IPS-18a (cell line): ENCODE results near the gene DHCR24.

Source experiments
- H3K27ac ChIP-seq: one replicate; pipeline ENCODE4 v1.5.1; 2013; ENCODE audit warnings: low read length
- H3K27me3 ChIP-seq: one replicate; pipeline ENCODE4 v1.6.1; 2013; ENCODE audit warnings: mild to moderate bottlenecking, low read length; ENCODE audit not compliant: control insufficient read depth, insufficient read depth
- H3K36me3 ChIP-seq: one replicate; pipeline ENCODE4 v1.6.1; 2013; ENCODE audit warnings: low read depth, low read length; ENCODE audit not compliant: control insufficient read depth
- H3K4me1 ChIP-seq: one replicate; pipeline ENCODE4 v1.6.1; 2013; ENCODE audit warnings: low read depth, low read length; ENCODE audit not compliant: control insufficient read depth
- H3K4me3 ChIP-seq: one replicate; pipeline ENCODE4 v1.5.1; 2013; ENCODE audit warnings: low read length
- H3K9ac ChIP-seq: one replicate; pipeline ENCODE4 v1.6.1; 2013; ENCODE audit warnings: mild to moderate bottlenecking, low read length, moderate library complexity
- H3K9me3 ChIP-seq: one replicate; pipeline ENCODE4 v1.6.1; 2013; ENCODE audit warnings: low read depth, low read length; ENCODE audit not compliant: control insufficient read depth

Gene DHCR24

DNA sequence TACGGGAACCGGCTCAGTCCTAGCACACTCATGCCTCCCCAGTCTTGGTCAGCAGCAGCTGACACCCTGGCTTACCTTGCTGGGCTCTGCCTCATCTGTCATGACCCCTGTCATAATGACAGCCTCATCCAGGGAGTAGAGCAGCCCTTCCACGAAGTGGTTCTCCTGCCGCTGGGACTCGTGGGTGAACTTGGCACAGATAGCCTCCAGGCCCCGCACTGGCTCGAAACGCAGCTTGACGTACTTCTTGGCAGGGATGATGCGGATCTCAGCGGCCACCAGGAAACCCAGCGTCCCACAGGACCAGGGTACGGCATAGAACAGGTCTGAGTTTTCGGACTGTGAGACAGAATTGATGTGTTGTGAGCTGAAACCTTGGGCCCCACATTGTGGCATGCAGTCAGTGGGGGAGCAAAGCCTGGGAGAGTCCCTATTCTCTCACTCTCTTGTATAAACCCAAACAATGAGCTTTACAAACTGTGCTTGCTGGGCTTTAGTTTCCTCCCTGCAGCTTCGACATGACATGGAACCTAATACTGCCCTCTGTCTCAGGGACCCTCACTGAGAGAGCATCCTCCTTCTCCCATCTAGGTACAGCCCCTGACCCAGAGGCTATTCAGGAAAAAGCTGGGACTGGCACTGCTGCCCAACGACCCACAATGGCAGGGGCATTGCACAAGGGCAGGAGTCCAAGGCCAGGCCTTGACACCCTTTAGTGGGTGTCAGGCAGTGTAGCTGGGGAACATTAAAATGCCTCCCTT lies 15.5 kb downstream of the DHCR24 start:
- Histone ChIP-seq H3K9me3 (no peaks in the 10 kb centered on the region), H3K27me3 (no peaks in the 10 kb centered on the region), H3K9ac (no peak overlapping the region), H3K36me3 (peaks cover 97% of the 10 kb centered on the region), H3K27ac (no peak overlapping the region), H3K4me3 (no peak overlapping the region), H3K4me1 (no peaks in the 10 kb centered on the region)

DNA sequence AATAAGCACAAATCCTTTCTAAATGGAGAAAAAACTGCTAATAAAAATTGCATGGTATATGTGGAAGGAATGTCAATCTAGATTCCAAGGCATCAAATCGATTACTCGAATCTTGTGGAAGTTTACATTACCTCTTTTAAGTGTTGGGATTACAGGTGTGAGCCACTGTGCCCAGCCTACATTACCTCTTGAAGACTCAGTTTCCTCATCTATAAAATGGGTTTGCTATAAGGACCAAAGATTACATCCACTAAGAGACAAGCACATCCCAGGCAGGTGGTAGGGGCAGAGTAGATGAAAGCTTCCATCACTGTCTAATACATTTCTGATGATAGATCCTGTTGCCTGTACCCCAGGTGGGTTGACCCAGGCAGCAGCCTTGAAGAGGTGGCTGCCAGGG lies 16.1 kb downstream of the DHCR24 start:
- no peak overlapping the region for H3K9ac ChIP-seq
- no peaks in the 10 kb centered on the region for H3K27me3 ChIP-seq
- no peaks in the 10 kb centered on the region for H3K9me3 ChIP-seq
- no peak overlapping the region for H3K27ac ChIP-seq
- no peaks in the 10 kb centered on the region for H3K4me1 ChIP-seq
- H3K36me3 ChIP-seq = peaks cover 97% of the 10 kb centered on the region
- no peak overlapping the region for H3K4me3 ChIP-seq

DNA sequence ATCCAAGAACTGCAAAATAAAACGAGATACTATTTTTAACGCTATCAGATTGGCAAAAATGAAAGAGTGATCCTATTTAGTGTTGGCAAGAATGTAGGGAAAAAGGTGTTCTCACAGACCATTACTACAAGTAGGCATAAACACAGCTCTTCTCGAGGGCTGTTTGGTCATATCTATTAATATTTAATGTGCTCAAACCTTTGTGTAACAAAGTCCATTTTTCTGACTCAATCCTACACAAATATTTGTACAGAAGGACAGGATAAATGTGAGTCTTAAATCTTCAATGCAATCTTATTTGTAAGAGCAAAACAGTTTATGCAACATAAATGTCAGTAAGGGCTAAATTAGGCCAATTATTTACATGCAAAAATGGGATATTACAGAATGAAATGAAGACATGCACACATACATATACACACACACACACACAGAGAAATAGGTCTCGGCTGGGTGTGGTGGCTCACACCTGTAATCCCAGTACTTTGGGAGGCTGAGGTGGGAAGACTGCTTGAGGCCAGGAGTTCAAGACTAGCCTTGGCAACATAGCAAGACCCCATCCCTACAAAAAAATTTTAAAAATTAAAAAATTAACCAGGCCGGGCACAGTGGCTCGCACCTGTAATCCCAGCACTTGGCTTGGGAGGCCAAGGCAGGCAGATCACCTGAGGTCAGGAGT lies 17.7 kb downstream of the DHCR24 start:
- no peak overlapping the region for H3K27ac ChIP-seq
- H3K36me3 ChIP-seq = peaks cover 97% of the 10 kb centered on the region
- no peaks in the 10 kb centered on the region for H3K9me3 ChIP-seq
- no peak overlapping the region for H3K9ac ChIP-seq
- no peak overlapping the region for H3K4me3 ChIP-seq
- no peaks in the 10 kb centered on the region for H3K27me3 ChIP-seq
- H3K4me1 ChIP-seq = no peaks in the 10 kb centered on the region

DNA sequence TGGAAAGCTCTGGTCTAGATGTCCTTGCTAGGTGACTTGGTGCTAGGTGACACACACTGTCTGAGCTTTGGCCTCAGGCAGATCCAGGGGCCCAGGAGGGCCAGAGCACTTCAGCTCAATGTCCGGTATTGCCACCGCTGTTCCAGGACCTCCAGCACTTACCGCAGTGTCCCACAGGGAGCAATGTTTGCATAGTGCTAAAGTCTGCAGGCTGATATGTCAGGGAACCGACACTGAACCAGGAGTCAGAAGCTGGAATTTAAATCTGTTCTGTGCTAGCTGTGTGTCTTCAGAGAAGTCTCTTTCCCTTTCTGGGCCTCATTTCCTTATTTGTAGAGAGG lies 19.3 kb downstream of the DHCR24 start:
- Histone ChIP-seq H3K4me3 (no peak overlapping the region), H3K9me3 (no peaks in the 10 kb centered on the region), H3K9ac (no peak overlapping the region), H3K27me3 (no peaks in the 10 kb centered on the region), H3K36me3 (peaks cover 97% of the 10 kb centered on the region), H3K27ac (no peak overlapping the region), H3K4me1 (no peaks in the 10 kb centered on the region)

DNA sequence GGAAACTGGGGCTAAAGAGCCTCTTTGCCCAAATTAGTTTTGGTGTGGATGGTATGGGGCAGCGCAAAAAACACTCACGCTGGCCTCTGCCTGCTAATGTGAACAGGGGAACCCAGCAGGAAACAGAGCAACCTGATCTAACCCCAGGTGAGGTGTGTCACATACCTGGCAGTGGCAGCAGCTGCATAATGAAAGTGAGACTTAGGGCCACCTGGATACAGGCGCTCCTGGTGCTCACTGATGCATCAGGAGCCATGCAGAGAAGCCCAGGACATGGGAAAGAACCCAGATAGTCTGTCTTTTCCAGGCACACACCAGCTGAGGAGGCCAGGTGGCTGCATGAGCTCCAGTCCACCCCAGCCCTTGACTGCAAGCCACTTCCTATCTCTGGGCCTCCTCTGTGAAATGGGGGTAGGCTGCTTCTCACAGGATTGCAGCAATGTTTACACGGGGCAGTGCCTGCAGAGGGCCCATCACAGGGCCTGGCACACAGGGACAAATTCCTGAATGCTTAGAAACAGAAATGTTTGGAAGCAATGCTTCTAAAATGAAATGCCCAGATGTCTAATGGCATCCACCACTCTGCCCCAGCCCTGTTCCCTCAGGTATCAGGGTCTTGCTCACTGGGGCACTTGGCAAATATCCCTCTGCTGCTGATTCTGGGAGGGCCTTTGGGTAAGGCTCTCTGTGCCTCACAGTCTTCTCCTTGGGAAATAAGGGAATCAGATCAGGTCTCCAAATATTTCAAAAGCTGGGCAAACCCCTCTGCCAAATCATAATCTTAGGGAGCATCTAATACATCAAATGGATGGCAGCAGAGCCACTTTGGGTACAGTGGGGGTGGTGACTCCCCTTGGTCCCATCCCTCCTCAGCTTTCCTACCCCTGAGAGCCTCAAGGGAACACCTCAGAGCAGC lies 19.9 kb downstream of the DHCR24 start:
- H3K9ac ChIP-seq = no peak overlapping the region
- H3K36me3 ChIP-seq = peaks cover 97% of the 10 kb centered on the region
- no peaks in the 10 kb centered on the region for H3K27me3 ChIP-seq
- H3K9me3 ChIP-seq = no peaks in the 10 kb centered on the region
- no peak overlapping the region for H3K4me3 ChIP-seq
- H3K27ac ChIP-seq = no peak overlapping the region
- H3K4me1 ChIP-seq = no peaks in the 10 kb centered on the region

DNA sequence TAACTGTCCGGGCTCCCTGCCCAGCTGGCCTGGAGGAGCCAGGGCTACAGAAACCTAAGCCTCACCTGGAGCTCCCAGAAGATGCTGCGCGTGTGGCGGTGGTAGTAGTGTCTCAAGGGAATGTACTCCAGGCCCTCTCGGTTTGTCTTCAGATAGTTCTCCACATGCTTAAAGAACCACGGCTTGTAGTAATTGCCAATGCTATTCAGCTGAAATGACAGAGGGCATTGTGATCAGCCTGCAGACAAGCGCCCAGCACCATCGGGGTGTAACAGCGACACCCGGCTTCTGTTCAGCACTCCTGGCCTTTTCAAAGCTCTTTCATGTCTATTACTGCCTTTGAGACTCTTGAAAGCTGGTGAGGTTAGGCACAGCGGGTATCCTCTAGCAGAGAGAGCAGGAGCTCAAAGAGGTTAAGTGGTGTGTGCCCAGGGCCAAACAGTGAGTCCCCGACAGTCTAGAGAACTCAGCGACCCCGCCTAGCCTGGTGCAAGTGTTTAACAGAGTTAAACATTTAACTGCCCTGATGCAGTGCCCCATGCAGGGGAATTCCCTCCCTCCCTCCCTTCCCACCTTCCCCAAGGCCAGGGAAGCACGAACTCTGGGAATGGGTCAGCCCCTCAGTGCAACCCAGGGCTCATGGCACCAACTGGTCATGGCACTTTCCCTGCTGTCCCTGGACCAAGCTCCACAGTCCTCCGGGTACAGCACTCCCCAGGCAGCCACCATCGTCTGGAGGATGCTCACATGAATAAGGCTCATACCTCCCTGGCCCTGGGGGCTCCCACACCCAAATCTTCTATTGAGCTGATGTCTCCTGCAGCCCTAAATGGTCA lies 21.5 kb downstream of the DHCR24 start:
- H3K36me3 ChIP-seq = peaks cover 94% of the 10 kb centered on the region
- H3K4me1 ChIP-seq = no peaks in the 10 kb centered on the region
- no peak overlapping the region for H3K4me3 ChIP-seq
- no peaks in the 10 kb centered on the region for H3K9me3 ChIP-seq
- no peak overlapping the region for H3K9ac ChIP-seq
- no peaks in the 10 kb centered on the region for H3K27me3 ChIP-seq
- H3K27ac ChIP-seq = no peak overlapping the region

DNA sequence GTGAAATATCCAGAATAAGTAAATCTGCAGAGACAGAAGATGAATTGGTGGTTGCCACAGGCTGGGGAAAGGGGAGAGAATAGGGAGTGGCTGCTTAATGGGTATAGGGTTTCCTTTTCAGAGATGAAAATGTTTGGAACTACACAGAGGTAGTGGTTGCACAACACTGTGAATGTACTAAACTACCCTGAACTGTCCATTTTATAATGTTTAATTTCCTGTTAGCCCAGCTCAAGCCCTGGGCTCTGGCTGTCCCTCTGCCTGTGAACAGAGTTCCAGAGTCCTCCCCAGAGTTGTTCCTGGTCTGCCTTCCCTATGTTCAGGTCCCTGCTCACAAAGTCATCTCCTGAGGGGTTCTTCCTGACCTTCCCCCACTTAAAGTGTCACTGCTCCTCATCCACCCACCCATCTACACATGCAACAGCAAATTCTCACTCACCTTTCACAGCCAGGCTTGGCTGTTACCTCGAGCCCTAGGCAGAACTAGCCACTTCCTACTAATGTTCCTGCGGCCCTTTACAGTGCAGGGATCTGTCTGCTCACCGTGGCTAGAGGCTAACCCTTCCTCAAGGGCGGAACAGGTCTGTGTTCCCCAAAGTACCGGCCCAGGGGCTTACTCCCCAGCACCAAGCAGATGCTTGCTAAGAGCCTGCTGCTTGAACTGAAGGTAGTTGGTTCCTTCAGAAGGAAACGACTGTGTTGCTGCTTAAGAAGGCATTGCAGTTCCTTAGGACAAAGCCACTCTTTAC lies 22.4 kb downstream of the DHCR24 start:
- H3K27me3 ChIP-seq = no peaks in the 10 kb centered on the region
- no peak overlapping the region for H3K9ac ChIP-seq
- H3K4me3 ChIP-seq = no peak overlapping the region
- no peaks in the 10 kb centered on the region for H3K9me3 ChIP-seq
- H3K36me3 ChIP-seq = peaks cover 95% of the 10 kb centered on the region
- no peak overlapping the region for H3K27ac ChIP-seq
- H3K4me1 ChIP-seq = no peaks in the 10 kb centered on the region

DNA sequence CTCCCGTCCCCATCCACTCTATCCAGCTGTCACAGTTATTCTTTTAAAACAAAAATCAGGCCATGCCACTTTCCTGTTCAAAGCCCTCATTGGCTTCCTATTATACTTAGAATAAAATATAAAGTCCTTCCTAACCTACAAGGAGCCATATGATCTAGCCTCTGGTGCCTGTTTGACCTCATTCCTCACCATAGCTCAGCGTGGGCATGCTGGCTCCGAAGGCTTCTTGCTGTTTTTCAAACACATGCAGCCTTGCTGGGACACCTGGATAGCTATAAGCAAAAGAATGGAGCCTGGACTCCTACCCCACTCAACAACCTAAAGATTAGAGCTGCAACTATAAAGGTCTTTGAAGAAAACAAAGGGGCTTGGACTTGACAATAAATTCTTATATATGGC lies 23.7 kb downstream of the DHCR24 start:
- Histone ChIP-seq H3K9ac (no peak overlapping the region), H3K9me3 (no peaks in the 10 kb centered on the region), H3K27ac (no peak overlapping the region), H3K36me3 (peaks cover 92% of the 10 kb centered on the region), H3K27me3 (no peaks in the 10 kb centered on the region), H3K4me3 (no peak overlapping the region), H3K4me1 (no peaks in the 10 kb centered on the region)

DNA sequence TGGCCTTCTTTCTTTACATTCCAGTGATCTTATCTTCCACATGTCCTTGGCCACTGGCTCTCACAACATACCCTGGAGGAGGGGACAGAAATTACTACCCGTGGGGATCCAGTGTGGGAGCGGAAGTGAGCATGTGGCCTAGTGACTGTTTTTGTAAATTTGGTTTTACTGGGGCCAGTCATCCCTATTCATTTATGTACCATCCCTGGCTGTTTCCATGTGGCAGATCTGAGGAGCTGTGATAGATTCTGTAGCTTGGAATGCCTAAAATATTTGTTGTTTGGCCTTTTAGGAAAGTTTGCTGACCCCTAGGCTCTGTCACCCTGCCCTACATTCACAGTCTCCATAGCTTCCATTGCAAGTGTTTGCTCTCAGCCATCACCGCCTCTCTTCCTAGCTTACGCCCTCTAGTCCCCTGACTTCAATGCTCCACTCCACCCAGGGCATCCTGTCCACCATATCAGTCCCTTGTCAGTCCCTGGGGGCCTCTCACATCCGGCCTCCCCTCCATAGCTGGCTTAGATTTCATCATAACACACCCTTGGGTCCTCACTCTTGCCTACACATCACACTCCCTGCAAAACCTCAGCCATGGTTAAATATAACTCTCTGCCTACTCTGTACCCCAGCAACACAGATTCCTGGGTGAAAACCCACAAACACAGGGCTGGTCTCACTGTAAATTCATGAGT lies 25.8 kb downstream of the DHCR24 start:
- H3K4me1 ChIP-seq = no peaks in the 10 kb centered on the region
- H3K4me3 ChIP-seq = no peak overlapping the region
- no peak overlapping the region for H3K27ac ChIP-seq
- H3K9me3 ChIP-seq = no peaks in the 10 kb centered on the region
- no peak overlapping the region for H3K9ac ChIP-seq
- no peaks in the 10 kb centered on the region for H3K27me3 ChIP-seq
- H3K36me3 ChIP-seq = peaks cover 92% of the 10 kb centered on the region

DNA sequence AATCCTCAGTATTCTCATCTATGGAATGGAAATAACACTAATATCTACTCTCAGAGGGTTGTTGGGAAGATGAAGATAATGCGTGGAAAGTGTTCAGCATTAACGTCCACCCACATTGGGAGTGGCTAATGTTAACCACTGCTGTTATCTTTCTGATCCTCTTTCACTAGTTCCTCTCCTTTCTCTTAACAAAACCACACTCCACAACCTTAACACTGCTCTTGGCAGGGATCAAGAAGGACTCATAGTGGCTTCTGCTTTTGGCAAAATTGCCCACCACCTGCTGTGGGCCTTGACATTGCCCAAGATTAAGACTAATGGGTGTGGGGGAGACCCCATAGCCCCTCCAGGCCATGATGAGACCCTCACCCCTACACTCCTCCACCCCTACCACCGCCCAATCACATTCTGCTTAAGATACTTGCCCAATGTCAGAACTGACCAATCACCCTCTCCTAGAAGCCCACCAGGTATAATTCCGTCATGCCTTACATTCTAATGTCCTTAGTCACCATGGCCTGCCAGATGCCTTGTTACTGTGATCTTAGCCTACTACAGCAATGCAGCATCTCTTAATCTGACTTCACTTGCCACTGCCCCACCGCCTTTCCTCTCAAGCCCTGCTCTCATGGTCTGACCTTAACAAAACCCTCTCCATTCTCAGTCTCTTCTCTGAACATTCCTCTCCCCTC lies 27.1 kb downstream of the DHCR24 start:
- H3K9me3 ChIP-seq = no peaks in the 10 kb centered on the region
- no peak overlapping the region for H3K9ac ChIP-seq
- H3K4me1 ChIP-seq = no peaks in the 10 kb centered on the region
- H3K27me3 ChIP-seq = no peaks in the 10 kb centered on the region
- H3K27ac ChIP-seq = no peak overlapping the region
- H3K4me3 ChIP-seq = no peak overlapping the region
- H3K36me3 ChIP-seq = peaks cover 89% of the 10 kb centered on the region
